NCI-H2196 (cell line): ENCODE results near the gene IL11RA.

ENCODE experiments used
- DNase-seq: peaks from one replicate; lab custom pipeline; 2025; ENCODE audit not compliant: unreplicated experiment; lab: John Stamatoyannopoulos, UW

IL11RA gene

DNA sequence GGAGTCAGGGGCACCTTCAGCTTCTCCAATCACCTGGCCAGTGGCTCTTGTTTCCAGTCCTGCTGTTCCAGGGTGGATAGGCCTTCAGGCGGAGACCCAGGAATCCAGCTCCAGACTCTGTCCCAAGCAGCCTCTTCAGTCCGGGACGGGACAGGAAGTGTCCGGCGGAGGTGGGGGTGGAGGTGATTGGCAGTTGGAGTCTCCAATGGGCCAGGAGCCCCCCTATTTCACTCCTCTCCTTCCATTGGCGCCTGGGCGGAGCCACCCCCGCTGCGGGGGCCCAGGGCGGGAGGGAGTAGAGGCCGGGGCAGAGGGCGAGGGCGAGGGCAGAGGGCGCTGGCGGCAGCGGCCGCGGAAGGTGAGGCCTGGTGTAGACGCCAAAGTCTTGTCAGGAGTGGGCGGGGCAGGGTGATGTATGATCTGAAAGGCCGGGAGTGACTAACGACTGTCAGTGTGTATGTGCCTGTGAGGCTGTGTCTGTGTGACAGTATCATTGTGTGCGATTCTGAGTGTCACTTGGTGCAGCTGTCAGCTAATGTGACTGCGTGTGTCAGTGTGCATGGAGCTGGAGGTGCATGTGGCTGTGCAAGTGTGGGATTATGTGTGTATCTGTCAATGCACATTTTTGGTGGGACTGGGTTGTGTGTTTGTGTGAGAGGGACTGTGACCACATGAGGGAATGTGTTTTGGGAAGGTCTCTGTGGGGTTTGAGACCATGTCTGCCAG, at the start of gene IL11RA:
TSS of gene IL11RA (plus strand) at position 310 of the 726 bp plus-strand sequence. CDS start 3,033 bp downstream, outside the sequence.
- no peak for DNase-seq

DNA sequence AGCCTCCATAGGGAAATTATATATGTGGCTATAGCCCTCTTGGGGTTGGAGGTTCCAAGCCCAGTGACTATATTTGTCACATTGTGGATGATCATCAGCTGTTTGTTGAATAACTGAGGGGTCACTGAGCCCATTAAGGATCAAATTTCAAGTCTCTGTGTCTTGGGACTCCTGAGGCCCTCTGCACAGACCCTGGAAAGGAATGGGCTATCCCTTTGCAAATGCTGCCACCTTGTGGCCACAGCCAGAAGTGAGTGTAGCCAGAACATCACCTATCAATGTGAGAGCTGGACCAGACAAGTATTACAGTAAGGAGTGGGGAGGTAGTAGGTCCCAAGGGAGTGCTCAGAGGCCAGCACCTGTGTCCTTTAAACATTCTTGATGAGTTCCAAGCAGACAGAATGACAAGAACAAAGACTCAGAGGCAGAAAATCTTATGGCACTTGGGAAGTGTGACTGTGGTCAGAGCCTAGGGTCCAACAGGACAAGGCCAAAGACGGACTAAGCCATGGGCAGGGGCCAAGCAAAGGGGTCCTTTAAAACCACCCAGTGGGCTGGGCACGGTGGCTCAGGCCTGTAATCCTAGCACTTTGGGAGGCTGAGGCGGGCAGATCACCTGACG, 48.3 kb upstream of the IL11RA start:
- DNase-seq = peak; percentile 84

GRCh38 chr9:34606190-34606589, 45.8 kb upstream of the IL11RA start:
- DNase-seq = no peak

- no peak for DNase-seq
Observed at GRCh38 chr9:34606905-34607304, 45.1 kb upstream of the IL11RA start.

- DNase-seq = no peak
Observed at GRCh38 chr9:34607331-34607730, 44.7 kb upstream of the IL11RA start.

DNA sequence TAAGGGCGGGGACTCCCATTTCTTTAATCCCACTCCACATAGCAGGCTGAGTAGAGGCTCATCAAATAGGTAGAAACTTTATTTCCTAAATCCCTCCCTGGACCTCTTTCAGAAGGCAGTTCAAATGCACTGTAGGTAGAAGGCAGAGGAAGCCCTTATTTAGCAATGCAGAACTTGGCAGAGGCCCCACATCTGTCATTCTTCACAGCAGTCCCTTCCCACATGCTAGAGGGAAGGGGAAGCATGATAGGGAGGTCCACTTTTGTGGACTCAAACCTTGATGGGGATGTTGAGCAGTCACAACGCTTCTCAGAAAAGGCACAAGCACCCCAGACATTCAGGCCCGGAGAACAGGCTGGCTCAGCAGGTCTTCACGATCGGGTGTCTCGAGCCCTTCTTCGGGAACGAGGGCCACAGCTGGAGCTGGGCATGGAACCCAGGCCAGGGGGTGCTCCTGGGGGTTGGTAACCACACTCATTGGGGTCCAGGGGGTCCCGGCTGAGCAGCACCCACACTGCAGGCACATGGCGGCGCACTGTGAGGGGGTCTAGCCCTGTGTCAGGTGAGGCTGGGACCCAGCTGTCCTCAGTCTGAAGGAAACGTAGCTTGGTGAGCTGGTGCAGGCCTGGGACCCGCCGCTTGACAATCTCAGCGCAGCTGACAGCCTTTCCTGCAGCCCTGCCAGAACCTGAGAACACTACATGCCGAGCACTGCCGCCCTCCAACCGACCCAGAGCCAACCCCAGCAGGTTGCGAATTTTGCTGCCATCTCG, 41.4 kb upstream of the IL11RA start:
- DNase-seq = no peak

- no peak for DNase-seq
Observed at GRCh38 chr9:34611251-34611810, 40.7 kb upstream of the IL11RA start.

GRCh38 chr9:34611811-34612787, 39.9 kb upstream of the IL11RA start, which contains the start of gene RPP25L:
Gene RPP25L (minus strand): TSS chr9:34612097. CDS start chr9:34611296, 801 bp downstream.
- DNase-seq = peak; percentile 92

- peak; percentile 92 for DNase-seq
Observed at GRCh38 chr9:34612788-34613390, 39.1 kb upstream of the IL11RA start.

- DNase-seq = no peak
Observed at GRCh38 chr9:34615132-34615531, 36.9 kb upstream of the IL11RA start.

GRCh38 chr9:34620061-34620994, 31.7 kb upstream of the IL11RA start, which contains the start of gene DCTN3:
Gene DCTN3 (minus strand): TSS chr9:34620495. CDS start chr9:34620464, 31 bp downstream.
- peak; percentile 94 for DNase-seq

DNA sequence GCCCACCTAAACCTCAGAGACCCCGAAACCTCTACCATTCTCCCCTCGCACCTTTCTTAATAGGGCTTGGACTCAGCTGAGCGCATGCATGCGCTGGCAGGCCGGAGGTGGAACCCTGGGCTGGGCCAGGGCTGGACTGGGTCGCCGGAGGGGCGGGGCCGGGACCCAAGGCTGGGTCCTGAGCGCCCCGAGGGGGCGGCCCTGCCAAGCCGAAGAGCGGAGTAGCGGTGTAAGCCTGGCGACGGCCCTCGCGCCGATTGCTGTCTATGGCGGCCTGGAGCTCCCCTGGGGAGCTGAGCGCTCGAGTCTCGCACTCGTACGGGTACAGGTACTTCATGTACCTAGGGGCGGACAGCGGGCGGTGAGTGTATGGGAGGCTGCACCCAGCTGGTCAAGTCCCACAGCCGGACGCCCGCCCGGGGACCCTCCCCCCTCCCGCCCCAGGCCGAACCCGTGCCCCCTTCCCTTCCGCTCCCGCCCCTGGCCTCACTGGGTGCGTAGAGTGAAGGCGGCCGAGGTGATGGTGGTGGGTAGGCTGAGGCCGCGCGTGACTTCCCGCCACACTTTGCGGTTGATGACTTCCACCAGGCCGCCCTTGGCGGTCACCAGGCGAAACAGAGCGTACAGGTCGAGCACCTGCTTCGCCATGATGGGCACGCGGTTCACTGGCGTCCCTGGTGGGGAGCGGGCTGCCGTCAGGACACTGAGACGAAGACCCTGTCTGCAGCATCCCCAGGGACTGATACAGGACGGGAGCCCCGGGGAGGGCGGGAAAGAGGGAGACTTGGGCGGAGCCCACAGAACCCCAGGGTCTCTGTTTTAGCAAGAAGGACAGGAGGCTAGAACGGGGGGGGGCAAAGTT, 28.4 kb upstream of the IL11RA start:
- DNase-seq = no peak

- DNase-seq = no peak
Observed at GRCh38 chr9:34624475-34625185, 27.4 kb upstream of the IL11RA start.

DNA sequence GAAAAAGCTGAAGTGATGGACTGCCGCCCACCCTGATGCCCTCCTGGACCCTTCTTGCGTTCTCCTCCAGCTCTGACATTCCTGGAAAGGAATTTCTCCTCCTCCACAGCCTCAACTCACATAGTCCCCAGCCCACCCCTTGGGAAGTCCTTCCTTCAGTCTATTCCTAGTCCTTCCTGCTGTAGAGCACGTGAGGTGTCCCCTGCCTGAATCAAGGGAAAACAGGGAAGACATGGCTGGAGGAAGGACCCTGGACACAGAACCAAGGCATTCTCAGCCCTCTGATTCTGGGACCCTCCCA, 26.8 kb upstream of the IL11RA start:
- no peak for DNase-seq

GRCh38 chr9:34627716-34628655, 24.0 kb upstream of the IL11RA start:
- no peak for DNase-seq
